SK-N-MC (cell line): ENCODE measurements around the gene SPINK9.
"Not testable (repeated sequence)": the region's sequence is repeated elsewhere in the genome, so short reads cannot be mapped to it uniquely, and the experiment has no call there.

Experiments used
- DNase-seq: peaks from one replicate; pipeline ENCODE4 v3.0.0-alpha.2; 2011; ENCODE audit warnings: low read depth, low spot score
- H3K27ac ChIP-seq: fragments of 200-600 bp; sonication (generic); 2 replicates; pipeline ENCODE4 v1.5.1; 2016; ENCODE audit warnings: mixed run types
- H3K36me3 ChIP-seq: fragments of 200-600 bp; sonication (generic); 2 replicates; pipeline ENCODE4 v1.6.1; 2017; ENCODE audit warnings: antibody characterized with exemption, low read length, mixed read lengths; ENCODE audit not compliant: insufficient read depth
- H3K4me3 ChIP-seq: fragments of 200-600 bp; sonication (generic); 2 replicates; pipeline ENCODE4 v1.5.1; 2016
- H3K9ac ChIP-seq: fragments of 200-600 bp; sonication (generic); 2 replicates; pipeline ENCODE4 v1.8.0; 2017; ENCODE audit warnings: mixed run types, mixed read lengths; ENCODE audit not compliant: insufficient read length
- H3K9me3 ChIP-seq: fragments of 200-600 bp; sonication (generic); 2 replicates; pipeline ENCODE4 v1.6.1; 2017; ENCODE audit warnings: low read depth, mild to moderate bottlenecking, antibody characterized with exemption, low read length, moderate library complexity, mixed read lengths
- EZH2 ChIP-seq: fragments of 200-600 bp; sonication (generic); IDR thresholded peaks from one replicate; pipeline ENCODE4 v1.6.1; 2017; ENCODE audit warnings: antibody characterized with exemption
- FOXP2 ChIP-seq: optimal IDR thresholded peaks from 2 replicates; pipeline ENCODE3; 2011; ENCODE audit warnings: mild to moderate bottlenecking, moderate library complexity; ENCODE audit not compliant: insufficient read depth; ENCODE audit errors: extremely low read length, control extremely low read depth
- POLR2AphosphoS5 ChIP-seq: IDR thresholded peaks from 2 replicates; pipeline ENCODE4 v1.6.1; 2012; ENCODE audit warnings: mild to moderate bottlenecking, low read depth, low read length, borderline replicate concordance

The SPINK9 gene

DNA sequence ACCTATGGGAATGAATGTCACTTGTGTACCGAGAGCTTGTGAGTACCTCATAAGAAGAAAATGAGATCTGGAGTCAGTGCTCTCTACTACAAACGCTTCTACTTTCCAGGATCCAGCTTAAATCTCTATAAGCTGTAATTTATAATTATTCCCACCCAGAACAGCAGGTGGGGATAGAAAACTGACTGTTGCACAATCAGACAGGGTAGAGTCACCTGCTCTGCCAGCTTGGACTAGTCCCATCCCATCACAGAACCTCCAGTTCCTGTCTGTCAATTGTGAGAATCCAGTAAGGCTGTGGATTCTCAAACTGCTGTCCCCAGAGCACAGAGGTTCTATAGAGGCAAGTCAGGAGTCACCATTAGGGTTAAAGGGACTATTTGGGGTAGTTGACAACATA, 21.2 kb upstream of the SPINK9 start:
- Histone ChIP-seq H3K9me3 (no peaks in the 10 kb centered on the region), H3K9ac (no peak overlapping the region), H3K36me3 (no peaks in the 10 kb centered on the region), H3K4me3 (no peak overlapping the region), H3K27ac (no peak overlapping the region)
- DNase-seq = no peak
- TF ChIP-seq FOXP2 = no peak
- TF ChIP-seq POLR2AphosphoS5 = no peak
- no peak for TF ChIP-seq EZH2

DNA sequence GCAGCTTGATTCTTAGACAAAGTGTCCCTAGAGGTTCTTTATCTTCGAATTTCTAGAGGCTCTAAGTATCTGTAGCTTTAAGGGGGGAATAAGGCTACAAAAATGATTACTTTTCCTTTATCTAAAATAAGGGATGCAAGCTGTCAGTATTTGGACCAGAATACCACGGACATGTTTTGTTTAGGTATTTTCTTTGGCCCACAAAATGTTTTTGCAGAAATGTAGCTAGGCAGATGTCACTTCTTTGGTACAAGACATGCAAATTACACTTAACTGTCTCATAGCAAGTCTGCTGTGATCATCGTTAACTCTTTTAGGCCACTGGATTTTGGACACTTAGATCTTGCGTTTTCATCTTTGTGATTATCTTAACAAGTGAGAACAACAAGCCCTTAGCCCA, 20.6 kb upstream of the SPINK9 start:
- DNase-seq = no peak
- TF ChIP-seq FOXP2 = no peak
- no peak for TF ChIP-seq POLR2AphosphoS5
- TF ChIP-seq EZH2 = no peak
- H3K4me3 ChIP-seq = no peak overlapping the region

DNA sequence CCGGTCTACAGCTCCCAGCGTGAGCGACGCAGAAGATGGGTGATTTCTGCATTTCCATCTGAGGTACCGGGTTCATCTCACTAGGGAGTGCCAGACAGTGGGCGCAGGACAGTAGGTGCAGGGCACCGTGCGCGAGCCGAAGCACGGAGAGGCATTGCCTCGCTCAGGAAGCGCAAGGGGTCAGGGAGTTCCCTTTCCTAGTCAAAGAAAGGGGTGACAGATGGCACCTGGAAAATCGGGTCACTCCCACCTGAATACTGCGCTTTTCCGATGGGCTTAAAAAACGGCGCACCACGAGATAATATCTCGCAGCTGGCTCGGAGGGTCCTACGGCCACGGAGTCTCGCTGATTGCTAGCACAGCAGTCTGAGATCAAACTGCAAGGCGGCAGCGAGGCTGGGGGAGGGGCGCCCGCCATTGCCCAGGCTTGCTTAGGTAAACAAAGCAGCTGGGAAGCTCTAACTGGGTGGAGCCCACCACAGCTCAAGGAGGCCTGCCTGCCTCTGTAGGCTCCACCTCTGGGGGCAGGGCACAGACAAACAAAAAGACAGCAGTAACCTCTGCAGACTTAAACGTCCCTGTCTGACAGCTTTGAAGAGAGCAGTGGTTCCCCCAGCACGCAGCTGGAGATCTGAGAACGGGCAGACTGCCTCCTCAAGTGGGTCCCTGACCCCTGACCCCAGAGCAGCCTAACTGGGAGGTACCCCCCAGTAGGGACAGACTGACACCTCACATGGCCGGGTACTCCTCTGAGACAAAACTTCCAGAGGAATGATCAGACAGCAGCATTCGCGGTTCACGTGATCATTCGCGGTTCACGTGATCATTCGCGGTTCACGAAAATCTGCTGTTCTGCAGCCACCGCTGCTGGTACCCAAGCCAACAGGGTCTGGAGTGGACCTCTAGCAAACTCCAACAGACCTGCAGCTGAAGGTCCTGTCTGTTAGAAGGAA, 15.1 kb upstream of the SPINK9 start:
- H3K9me3 ChIP-seq, H3K9ac ChIP-seq, DNase-seq, H3K27ac ChIP-seq, H3K36me3 ChIP-seq: not testable (repeated sequence)
- peak overlapping the region; percentile 57 for H3K4me3 ChIP-seq

More for the DNA sequence above, 20.6 kb upstream of the SPINK9 start:
- no peaks in the 10 kb centered on the region for H3K9me3 ChIP-seq
- H3K27ac ChIP-seq = no peak overlapping the region
- H3K36me3 ChIP-seq = no peaks in the 10 kb centered on the region
- no peak overlapping the region for H3K9ac ChIP-seq

DNA sequence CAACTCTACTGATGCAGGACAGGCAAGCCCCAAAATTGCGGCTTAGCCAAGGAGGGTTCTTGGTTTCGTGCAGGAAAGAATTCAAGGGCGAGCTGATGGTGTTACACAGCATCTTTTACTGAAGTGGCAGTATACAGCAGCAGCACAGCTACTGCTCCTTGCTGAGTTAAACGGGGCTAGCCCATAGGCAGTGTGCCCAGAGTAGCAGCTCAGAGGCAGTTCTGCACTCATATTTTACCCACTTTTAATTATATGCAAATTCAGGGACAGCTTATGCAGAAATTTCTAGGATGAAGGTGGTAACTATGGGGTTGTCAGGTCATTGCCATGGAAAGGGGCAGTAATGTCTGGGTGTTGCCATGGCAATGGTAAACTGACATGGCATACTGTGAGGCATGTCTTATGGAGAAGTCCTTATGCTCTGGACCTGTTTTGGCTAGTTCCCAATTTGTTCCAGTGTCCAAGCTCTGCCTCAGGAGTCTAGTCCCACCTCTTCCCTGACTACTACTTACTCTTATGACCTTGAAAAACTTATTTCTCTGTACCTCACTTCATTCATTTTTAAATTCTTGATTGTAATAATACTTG, 2.0 kb upstream of the SPINK9 start:
- Histone ChIP-seq H3K27ac (no peak overlapping the region), H3K9ac (no peak overlapping the region), H3K9me3 (no peaks in the 10 kb centered on the region), H3K36me3 (no peaks in the 10 kb centered on the region), H3K4me3 (no peak overlapping the region)
- no peak for TF ChIP-seq POLR2AphosphoS5
- TF ChIP-seq FOXP2 = no peak
- no peak for DNase-seq

DNA sequence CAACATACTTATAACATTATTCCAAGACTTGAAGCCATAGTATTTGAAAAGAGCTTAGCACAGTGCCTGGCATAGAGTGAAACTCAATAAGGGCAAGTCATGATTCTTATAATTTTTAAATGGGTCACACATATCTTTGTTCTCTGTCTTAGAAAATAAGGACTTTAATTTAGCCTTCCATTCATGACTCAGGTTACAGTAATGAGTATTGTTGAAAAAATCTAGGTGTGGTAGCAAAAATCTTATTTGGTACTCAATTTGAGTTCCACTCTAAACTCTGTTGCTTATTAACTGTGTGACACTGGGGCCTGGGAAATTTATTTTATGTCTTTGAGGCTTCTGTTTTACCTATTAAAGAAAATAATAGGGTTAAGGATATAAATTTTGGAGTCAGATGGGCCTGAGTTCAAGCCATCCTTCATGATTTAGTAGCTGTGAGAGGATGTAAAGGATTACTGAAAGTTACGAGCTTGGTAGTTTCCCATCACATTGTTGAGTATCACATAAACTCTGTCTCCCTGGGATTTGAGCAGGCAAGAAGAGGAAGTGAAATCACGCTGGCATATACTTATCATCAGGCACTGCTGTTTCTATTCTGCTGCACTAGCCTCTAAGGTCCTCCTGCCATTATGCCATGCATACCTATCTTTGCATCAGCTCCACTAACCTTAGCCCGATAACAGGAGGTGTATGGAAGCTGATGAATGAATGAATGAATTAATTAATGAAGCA, 1.5 kb downstream of the SPINK9 start:
- no peak overlapping the region for H3K9ac ChIP-seq
- TF ChIP-seq EZH2 = no peak
- TF ChIP-seq POLR2AphosphoS5 = no peak
- TF ChIP-seq FOXP2 = no peak
- no peaks in the 10 kb centered on the region for H3K9me3 ChIP-seq
- no peak overlapping the region for H3K27ac ChIP-seq
- H3K4me3 ChIP-seq = no peak overlapping the region
- H3K36me3 ChIP-seq = no peaks in the 10 kb centered on the region
- DNase-seq = no peak

DNA sequence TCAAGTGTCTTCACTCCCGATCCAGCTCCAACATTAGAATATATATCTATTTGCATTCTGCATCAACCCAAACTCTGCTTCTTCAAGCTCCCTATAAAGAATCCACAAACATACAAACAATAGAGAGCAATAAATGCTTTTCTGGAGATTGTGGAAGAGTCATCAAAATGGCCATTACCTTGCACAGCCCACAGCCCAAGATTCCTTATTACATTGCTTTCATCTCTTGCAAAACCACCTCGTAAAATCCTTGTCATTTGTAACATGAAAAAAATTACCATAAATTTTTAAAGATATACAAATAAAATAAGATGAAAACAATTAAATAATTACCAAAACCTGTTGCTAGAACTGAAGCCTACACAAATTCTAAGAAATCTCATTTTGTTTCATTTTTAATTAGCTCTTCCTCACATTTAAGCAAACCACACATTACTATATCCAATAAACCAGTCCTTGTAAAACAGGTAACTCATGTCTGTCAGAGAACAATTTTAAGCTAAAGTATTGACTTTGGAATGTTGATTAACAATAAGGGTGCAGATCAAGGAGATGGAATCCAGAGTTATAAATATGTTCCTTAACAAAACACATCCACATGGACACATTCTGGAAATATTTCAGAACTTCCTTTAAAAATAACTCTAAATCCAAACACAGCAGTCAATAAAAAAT, 7.1 kb downstream of the SPINK9 start:
- Histone ChIP-seq H3K27ac (no peak overlapping the region), H3K9ac (no peak overlapping the region), H3K4me3 (no peak overlapping the region), H3K36me3 (no peaks in the 10 kb centered on the region), H3K9me3 (no peaks in the 10 kb centered on the region)
- TF ChIP-seq EZH2 (no peak), FOXP2 (no peak), POLR2AphosphoS5 (no peak)
- DNase-seq = no peak

DNA sequence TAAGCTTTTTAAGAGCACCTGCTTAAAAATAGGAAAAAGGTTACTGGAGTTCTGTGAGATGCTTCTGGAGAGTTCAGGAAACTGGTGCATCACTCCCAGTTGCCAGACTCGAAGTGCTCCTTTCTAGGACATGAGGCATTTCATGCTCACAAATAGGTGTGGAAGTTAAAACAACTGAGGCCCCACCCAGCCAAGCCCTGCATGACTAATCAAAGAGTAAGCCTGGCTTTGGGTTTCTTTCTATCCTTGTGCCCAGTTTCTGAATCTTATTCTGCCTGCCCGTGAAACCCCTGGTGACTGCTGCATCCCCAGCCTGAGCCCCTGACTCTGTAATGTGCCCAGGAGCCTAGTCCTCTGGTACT, 7.7 kb downstream of the SPINK9 start:
- Histone ChIP-seq H3K36me3 (no peaks in the 10 kb centered on the region), H3K9ac (no peak overlapping the region), H3K9me3 (no peaks in the 10 kb centered on the region), H3K27ac (no peak overlapping the region), H3K4me3 (no peak overlapping the region)
- DNase-seq = no peak
- no peak for TF ChIP-seq POLR2AphosphoS5
- no peak for TF ChIP-seq FOXP2
- TF ChIP-seq EZH2 = no peak

DNA sequence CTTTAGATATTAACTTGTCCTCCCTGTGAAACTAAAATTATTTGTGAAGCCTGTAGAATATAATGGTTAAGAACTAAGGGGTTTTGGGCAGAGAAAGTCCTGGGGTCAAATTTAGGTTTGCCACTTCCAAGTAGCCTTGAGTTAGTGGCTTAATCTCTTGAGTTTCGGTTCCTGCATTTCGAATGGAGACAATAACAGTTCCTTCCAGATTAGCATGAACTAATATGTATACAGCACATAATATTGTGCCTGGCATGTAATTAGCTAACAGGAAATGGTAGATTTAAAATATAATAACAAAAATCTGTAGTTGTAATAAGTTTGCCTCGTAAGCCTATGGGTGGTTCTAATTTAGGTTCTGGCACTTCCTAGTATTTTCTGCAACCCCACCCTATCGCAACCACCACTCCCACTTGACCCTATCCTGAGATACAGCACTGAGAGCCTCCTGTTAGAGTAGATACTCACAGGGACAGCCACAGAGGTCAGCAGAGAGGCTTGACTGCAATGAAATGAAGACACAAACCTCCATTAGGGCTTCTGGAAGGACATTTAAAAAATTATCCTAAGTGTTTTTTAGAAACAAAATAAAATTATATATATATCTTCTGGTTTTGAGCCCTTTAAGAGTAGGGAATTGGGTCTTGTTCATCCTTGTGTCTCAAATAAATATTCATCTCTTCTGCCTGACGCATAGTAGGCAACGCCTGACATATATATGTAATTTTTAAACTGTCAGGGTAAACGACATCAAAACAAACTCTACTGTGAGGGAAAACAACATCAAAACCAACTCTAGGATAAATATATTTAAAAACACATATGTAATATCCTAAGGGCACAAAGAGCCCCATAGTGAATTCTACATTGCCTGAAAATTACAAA, 8.5 kb downstream of the SPINK9 start:
- Histone ChIP-seq H3K4me3 (no peak overlapping the region), H3K36me3 (no peaks in the 10 kb centered on the region), H3K27ac (no peak overlapping the region), H3K9ac (no peak overlapping the region), H3K9me3 (no peaks in the 10 kb centered on the region)
- no peak for DNase-seq
- TF ChIP-seq POLR2AphosphoS5 (no peak), EZH2 (no peak), FOXP2 (no peak)
